SK-N-SH treated with all-trans-retinoic acid at 6 μM for 48 hours (cell line): Measurements from ENCODE around the gene ITPR2.

Experiments
- ATAC-seq: fragments of 200-7000 bp; cut with Tn5 transposase; 3 replicates; pipeline ENCODE4 v1.9.1; 2020; ENCODE audit warnings: mild to moderate bottlenecking, moderate library complexity
- ARNTL ChIP-seq: fragments of 450-650 bp; formaldehyde crosslinking; IDR thresholded peaks from 2 replicates; pipeline ENCODE4 v1.5.0; 2020; ENCODE audit warnings: low read depth, mild to moderate bottlenecking, moderate library complexity, borderline replicate concordance
- BACH2 ChIP-seq: fragments of 250-450 bp; sonication (Bioruptor Pico); IDR thresholded peaks from 2 replicates; pipeline ENCODE4 v1.9.0; 2021; ENCODE audit warnings: mild to moderate bottlenecking, borderline replicate concordance
- CSDC2 ChIP-seq: fragments of 250-450 bp; sonication (Bioruptor Pico); IDR thresholded peaks from 2 replicates; pipeline ENCODE4 v1.5.0; 2020; ENCODE audit warnings: mild to moderate bottlenecking, moderate library complexity
- ESRRG ChIP-seq: fragments of 250-450 bp; sonication (Bioruptor Pico); IDR thresholded peaks from 2 replicates; pipeline ENCODE4 v1.6.1; 2021; ENCODE audit warnings: mild to moderate bottlenecking
- GLIS3 ChIP-seq: fragments of 250-450 bp; sonication (Bioruptor Pico); IDR thresholded peaks from 2 replicates; pipeline ENCODE4 v1.5.0; 2020; ENCODE audit warnings: mild to moderate bottlenecking, moderate library complexity
- OSR1 ChIP-seq: fragments of 250-450 bp; sonication (Bioruptor Pico); IDR thresholded peaks from 2 replicates; pipeline ENCODE4 v1.8.0; 2022; ENCODE audit warnings: moderate library complexity, mild to moderate bottlenecking, inconsistent platforms
- PPARA ChIP-seq: fragments of 250-450 bp; sonication (Bioruptor Pico); IDR thresholded peaks from 2 replicates; pipeline ENCODE4 v1.5.0; 2020; ENCODE audit warnings: mild to moderate bottlenecking, borderline replicate concordance
- RARB ChIP-seq: fragments of 250-450 bp; sonication (Bioruptor Pico); IDR thresholded peaks from 2 replicates; pipeline ENCODE4 v1.8.0; 2021; ENCODE audit warnings: mild to moderate bottlenecking, moderate library complexity
- SNAI2 ChIP-seq: fragments of 250-450 bp; sonication (Bioruptor Pico); IDR thresholded peaks from 2 replicates; pipeline ENCODE4 v1.5.0; 2020; ENCODE audit warnings: mild to moderate bottlenecking, moderate library complexity
- TCF4 ChIP-seq: fragments of 250-450 bp; sonication (Bioruptor Pico); IDR thresholded peaks from 2 replicates; pipeline ENCODE4 v1.8.0; 2021; ENCODE audit warnings: mild to moderate bottlenecking, moderate library complexity, borderline replicate concordance
- TOX ChIP-seq: fragments of 250-450 bp; sonication (Bioruptor Pico); IDR thresholded peaks from 2 replicates; pipeline ENCODE4 v1.8.0; 2021; ENCODE audit warnings: mild to moderate bottlenecking, moderate library complexity, borderline replicate concordance
- ZFP3 ChIP-seq: fragments of 250-450 bp; sonication (Bioruptor Pico); IDR thresholded peaks from 2 replicates; pipeline ENCODE4 v1.5.0; 2020; ENCODE audit warnings: mild to moderate bottlenecking, moderate library complexity
- ZFP30 ChIP-seq: fragments of 450-650 bp; formaldehyde crosslinking; IDR thresholded peaks from 2 replicates; pipeline ENCODE4 v1.5.0; 2022; ENCODE audit warnings: mild to moderate bottlenecking, moderate library complexity
- ZNF565 ChIP-seq: fragments of 450-650 bp; formaldehyde crosslinking; conservative IDR thresholded peaks from 2 replicates; pipeline ENCODE4 v1.5.0; 2020; ENCODE audit warnings: low read depth, mild to moderate bottlenecking, moderate library complexity
- ZNF70 ChIP-seq: fragments of 450-650 bp; formaldehyde crosslinking; IDR thresholded peaks from 2 replicates; pipeline ENCODE4 v1.5.0; 2020; ENCODE audit warnings: mild to moderate bottlenecking, moderate library complexity
- ZNF8 ChIP-seq: fragments of 450-650 bp; formaldehyde crosslinking; IDR thresholded peaks from 2 replicates; pipeline ENCODE4 v1.5.0; 2020; ENCODE audit warnings: mild to moderate bottlenecking, moderate library complexity
- TF ChIP-seq, protein P1 (sequence below): fragments of 250-450 bp; sonication (Bioruptor Pico); IDR thresholded peaks from 2 replicates; pipeline ENCODE4 v1.8.0; 2021; ENCODE audit warnings: low read depth, mild to moderate bottlenecking, moderate library complexity, borderline replicate concordance
- TF ChIP-seq, protein P2 (sequence below): fragments of 250-450 bp; sonication (Bioruptor Pico); IDR thresholded peaks from 2 replicates; pipeline ENCODE4 v1.8.0; 2020; ENCODE audit warnings: mild to moderate bottlenecking, moderate library complexity, borderline replicate concordance
- TF ChIP-seq, protein P3 (sequence below): fragments of 250-450 bp; sonication (Bioruptor Pico); IDR thresholded peaks from 2 replicates; pipeline ENCODE4 v1.5.0; 2020; ENCODE audit warnings: mild to moderate bottlenecking, moderate library complexity

ITPR2 gene

DNA sequence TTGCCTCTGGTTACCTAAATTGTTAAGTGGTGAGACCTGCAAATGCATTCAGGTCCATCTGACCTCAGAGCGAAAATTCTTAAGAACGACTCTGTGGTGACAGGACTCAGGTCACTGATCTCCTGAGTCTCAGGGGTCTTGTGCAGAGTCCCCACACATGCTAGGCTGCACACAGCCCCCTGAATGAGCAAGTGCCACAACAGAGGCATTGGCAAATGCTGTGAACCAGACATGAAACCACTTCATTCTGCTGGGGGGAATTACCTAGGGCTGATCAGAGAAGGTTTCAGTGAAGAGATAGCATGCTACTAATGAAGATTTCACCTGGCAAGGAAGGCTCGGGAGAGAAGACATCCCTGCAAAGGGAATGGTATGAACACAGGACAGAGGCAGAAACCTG is 281.6 kb downstream of the ITPR2 start:
- TF ChIP-seq TOX (CRISPR knock-in tag) (no peak), PPARA (no peak), ZFP3 (CRISPR knock-in tag) (no peak), GLIS3 (CRISPR knock-in tag) (no peak), ARNTL (CRISPR knock-in tag) (no peak), ZNF565 (CRISPR knock-in tag) (no peak), CSDC2 (CRISPR knock-in tag) (no peak), BACH2 (no peak), ZNF70 (CRISPR knock-in tag) (no peak), SNAI2 (CRISPR knock-in tag) (no peak)
- TF ChIP-seq, protein P1, sequence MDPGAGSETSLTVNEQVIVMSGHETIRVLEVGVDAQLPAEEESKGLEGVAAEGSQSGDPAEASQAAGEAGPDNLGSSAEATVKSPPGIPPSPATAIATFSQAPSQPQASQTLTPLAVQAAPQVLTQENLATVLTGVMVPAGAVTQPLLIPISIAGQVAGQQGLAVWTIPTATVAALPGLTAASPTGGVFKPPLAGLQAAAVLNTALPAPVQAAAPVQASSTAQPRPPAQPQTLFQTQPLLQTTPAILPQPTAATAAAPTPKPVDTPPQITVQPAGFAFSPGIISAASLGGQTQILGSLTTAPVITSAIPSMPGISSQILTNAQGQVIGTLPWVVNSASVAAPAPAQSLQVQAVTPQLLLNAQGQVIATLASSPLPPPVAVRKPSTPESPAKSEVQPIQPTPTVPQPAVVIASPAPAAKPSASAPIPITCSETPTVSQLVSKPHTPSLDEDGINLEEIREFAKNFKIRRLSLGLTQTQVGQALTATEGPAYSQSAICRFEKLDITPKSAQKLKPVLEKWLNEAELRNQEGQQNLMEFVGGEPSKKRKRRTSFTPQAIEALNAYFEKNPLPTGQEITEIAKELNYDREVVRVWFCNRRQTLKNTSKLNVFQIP (CRISPR knock-in tag), result no peak
- TF ChIP-seq, protein P2, sequence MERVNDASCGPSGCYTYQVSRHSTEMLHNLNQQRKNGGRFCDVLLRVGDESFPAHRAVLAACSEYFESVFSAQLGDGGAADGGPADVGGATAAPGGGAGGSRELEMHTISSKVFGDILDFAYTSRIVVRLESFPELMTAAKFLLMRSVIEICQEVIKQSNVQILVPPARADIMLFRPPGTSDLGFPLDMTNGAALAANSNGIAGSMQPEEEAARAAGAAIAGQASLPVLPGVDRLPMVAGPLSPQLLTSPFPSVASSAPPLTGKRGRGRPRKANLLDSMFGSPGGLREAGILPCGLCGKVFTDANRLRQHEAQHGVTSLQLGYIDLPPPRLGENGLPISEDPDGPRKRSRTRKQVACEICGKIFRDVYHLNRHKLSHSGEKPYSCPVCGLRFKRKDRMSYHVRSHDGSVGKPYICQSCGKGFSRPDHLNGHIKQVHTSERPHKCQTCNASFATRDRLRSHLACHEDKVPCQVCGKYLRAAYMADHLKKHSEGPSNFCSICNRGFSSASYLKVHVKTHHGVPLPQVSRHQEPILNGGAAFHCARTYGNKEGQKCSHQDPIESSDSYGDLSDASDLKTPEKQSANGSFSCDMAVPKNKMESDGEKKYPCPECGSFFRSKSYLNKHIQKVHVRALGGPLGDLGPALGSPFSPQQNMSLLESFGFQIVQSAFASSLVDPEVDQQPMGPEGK (CRISPR knock-in tag), result no peak
- TF ChIP-seq, protein P3, sequence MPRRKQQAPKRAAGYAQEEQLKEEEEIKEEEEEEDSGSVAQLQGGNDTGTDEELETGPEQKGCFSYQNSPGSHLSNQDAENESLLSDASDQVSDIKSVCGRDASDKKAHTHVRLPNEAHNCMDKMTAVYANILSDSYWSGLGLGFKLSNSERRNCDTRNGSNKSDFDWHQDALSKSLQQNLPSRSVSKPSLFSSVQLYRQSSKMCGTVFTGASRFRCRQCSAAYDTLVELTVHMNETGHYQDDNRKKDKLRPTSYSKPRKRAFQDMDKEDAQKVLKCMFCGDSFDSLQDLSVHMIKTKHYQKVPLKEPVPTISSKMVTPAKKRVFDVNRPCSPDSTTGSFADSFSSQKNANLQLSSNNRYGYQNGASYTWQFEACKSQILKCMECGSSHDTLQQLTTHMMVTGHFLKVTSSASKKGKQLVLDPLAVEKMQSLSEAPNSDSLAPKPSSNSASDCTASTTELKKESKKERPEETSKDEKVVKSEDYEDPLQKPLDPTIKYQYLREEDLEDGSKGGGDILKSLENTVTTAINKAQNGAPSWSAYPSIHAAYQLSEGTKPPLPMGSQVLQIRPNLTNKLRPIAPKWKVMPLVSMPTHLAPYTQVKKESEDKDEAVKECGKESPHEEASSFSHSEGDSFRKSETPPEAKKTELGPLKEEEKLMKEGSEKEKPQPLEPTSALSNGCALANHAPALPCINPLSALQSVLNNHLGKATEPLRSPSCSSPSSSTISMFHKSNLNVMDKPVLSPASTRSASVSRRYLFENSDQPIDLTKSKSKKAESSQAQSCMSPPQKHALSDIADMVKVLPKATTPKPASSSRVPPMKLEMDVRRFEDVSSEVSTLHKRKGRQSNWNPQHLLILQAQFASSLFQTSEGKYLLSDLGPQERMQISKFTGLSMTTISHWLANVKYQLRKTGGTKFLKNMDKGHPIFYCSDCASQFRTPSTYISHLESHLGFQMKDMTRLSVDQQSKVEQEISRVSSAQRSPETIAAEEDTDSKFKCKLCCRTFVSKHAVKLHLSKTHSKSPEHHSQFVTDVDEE (CRISPR knock-in tag), result no peak
- ATAC-seq, result no peak

DNA sequence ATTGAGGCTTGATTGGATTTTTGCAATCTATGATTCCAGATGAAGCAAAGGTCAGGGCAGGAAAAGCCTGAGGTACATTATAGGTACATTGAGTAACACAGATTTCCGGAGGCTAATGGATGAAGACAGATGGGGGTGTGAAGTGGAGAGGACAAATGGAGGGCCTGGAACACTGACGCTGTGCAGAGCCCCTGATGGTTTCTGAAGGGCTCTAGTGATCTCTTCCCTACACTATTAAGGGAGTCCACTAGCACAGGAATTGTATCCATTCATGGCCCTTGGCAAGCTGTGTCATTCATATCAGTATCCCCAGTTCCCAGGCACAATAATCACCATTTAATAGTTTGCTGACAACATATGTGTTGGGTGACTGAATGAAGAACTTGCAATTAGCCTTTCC is 284.8 kb downstream of the ITPR2 start:
- TF ChIP-seq, protein P2 (CRISPR knock-in tag), result no peak
- no peak for TF ChIP-seq OSR1 (CRISPR knock-in tag)
- TF ChIP-seq TCF4, result no peak
- no peak for TF ChIP-seq ZNF565 (CRISPR knock-in tag)
- no peak for TF ChIP-seq ESRRG
- TF ChIP-seq, all 23 proteins: peak for 0
- no peak for ATAC-seq

DNA sequence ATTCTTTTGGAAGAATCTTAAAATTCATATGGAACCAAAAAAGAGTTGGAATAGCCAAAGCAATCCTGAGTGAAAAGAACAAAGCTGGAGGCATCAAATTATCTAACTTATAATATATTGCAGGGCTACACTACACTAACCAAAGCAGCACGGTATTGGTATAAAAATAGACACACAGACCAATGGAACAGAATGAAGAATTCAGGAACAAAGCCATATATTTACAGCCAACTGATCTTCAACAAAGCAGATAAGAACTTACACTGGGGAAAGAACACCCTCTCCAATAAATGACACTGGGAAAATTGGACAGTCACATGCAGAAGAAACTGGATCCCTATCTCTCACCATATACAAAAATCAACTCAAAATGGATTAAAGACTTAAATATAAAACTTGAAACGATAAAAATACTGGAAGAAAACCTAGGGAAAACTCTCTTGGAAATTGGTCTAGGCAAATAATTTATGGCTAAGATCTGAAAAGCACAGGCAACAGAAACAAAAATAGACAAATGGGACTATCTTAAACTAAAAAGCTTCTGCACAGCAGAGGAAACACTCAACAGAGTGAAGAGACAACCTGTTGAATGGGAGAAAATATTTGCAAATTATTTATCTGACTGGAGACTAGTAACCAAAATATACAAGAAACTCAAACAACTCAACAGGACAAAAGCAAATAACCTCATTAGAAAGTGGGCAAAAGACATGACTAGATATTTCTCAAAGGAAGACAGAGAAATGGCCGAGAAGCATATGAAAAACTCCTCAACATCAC is 286.3 kb downstream of the ITPR2 start:
- no peak for ATAC-seq
- TF ChIP-seq RARB (CRISPR knock-in tag), result no peak
- TF ChIP-seq, protein P2 (CRISPR knock-in tag), result no peak
- TF ChIP-seq ZNF8 (CRISPR knock-in tag), result no peak
- no peak for TF ChIP-seq ARNTL (CRISPR knock-in tag)
- no peak for TF ChIP-seq TCF4
- no peak for TF ChIP-seq CSDC2 (CRISPR knock-in tag)
- no peak for TF ChIP-seq ESRRG
- no peak for TF ChIP-seq BACH2
- TF ChIP-seq ZFP30 (CRISPR knock-in tag), result no peak
